Suppressor macrophage (primary cell): Measurements from ENCODE around the gene RANBP3L.
"Not testable (repeated sequence)": the region's sequence is repeated elsewhere in the genome, so short reads cannot be mapped to it uniquely, and the experiment has no call there.

Experiments
- DNase-seq, 4 experiments: peaks; one replicate each; pipeline ENCODE4 v3.0.0-alpha.2; 2020 to 2022

RANBP3L gene

GRCh38 chr5:36202521-36202961 is 99.2 kb downstream of the RANBP3L start:
- DNase-seq, result no peak

- no peak for DNase-seq
These were observed 101.2 kb downstream of the RANBP3L start for GRCh38 chr5:36200513-36200912.

GRCh38 chr5:36199620-36200019 is 102.1 kb downstream of the RANBP3L start:
- no peak for DNase-seq

- DNase-seq, result not testable (repeated sequence)
These were observed 102.9 kb downstream of the RANBP3L start for GRCh38 chr5:36198783-36199182.
